HFFc6 (cell line): ENCODE data around the gene AHCYL1. TPM values are rescaled to one million over a fixed set of nuclear protein-coding genes. Genes with fewer than 3 reads are reported as not detected.

Experiments
- DNase-seq: peaks from one replicate; pipeline ENCODE4 v3.0.0-alpha.2; 2018
- H3K27ac Mint-ChIP-seq: 2 replicates; pipeline ENCODE4 v1.8.0; 2020; ENCODE audit warnings: mild to moderate bottlenecking, mixed read lengths
- H3K27me3 Mint-ChIP-seq: 2 replicates; pipeline ENCODE4 v1.8.0; 2021; ENCODE audit warnings: mild to moderate bottlenecking, moderate library complexity, mixed read lengths; ENCODE audit not compliant: insufficient read depth
- H3K36me3 Mint-ChIP-seq: 2 replicates; pipeline ENCODE4 v1.8.0; 2021; ENCODE audit warnings: low read depth, mixed read lengths
- H3K4me1 Mint-ChIP-seq: 2 replicates; pipeline ENCODE4 v1.8.0; 2020; ENCODE audit warnings: low read depth, mixed read lengths
- H3K4me3 Mint-ChIP-seq: 2 replicates; pipeline ENCODE4 v1.8.0; 2020; ENCODE audit warnings: mild to moderate bottlenecking, moderate library complexity, mixed read lengths
- H3K9me3 Mint-ChIP-seq: 2 replicates; pipeline ENCODE4 v1.8.0; 2020; ENCODE audit warnings: mild to moderate bottlenecking, mixed read lengths
- total RNA-seq, 6 experiments: library from RNA; stranded (reverse); fragmentation: NEBNext Ultra II Directional; extraction: Animal tissue kit (Norgen Biotek cat#: 25700); gene quantifications; 2 replicates in 1 of 6; 3 replicates in 5 of 6; pipeline ENCODE4 v1.2.3, GENCODE V29; 2021
- TF ChIP-seq, protein P1 (sequence below): fragments of 200-600 bp; sonication (generic); IDR thresholded peaks from 2 replicates; pipeline ENCODE4 v1.5.0; 2021; ENCODE audit warnings: antibody characterized with exemption, mild to moderate bottlenecking

AHCYL1 gene
- total RNA-seq, 6 experiments from 2014 or later = 73.4 to 87.1 (median 74.7) TPM

DNA sequence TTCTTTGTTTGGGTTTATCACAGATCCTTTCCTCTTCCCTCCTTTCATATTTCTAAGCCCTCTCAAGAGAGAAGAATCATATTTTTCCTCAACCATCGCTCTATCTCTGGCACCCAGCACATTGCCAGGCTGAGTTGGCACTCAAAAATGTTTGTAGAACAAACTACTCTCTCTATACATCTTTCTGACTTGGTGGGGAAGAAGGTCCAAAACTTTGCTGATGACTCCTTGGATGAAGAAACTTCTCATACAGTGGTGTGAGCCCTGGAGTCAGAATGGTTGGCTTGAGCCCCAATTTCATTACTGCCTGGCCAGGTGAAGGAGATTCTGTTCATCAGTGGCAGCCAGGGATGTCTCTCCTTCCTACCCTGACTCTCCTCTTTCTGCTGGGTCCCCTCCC is 74.0 kb downstream of the AHCYL1 start:
- Mint-ChIP-seq H3K27me3 (peaks cover 3% of the 10 kb centered on the region), H3K4me1 (peaks cover 81% of the 10 kb centered on the region), H3K27ac (peak overlapping the region; percentile 90), H3K4me3 (peak overlapping the region; percentile 1; the same call in 1 of the 2 replicates), H3K36me3 (peaks cover 45% of the 10 kb centered on the region), H3K9me3 (no peaks in the 10 kb centered on the region)
- TF ChIP-seq, protein P1, sequence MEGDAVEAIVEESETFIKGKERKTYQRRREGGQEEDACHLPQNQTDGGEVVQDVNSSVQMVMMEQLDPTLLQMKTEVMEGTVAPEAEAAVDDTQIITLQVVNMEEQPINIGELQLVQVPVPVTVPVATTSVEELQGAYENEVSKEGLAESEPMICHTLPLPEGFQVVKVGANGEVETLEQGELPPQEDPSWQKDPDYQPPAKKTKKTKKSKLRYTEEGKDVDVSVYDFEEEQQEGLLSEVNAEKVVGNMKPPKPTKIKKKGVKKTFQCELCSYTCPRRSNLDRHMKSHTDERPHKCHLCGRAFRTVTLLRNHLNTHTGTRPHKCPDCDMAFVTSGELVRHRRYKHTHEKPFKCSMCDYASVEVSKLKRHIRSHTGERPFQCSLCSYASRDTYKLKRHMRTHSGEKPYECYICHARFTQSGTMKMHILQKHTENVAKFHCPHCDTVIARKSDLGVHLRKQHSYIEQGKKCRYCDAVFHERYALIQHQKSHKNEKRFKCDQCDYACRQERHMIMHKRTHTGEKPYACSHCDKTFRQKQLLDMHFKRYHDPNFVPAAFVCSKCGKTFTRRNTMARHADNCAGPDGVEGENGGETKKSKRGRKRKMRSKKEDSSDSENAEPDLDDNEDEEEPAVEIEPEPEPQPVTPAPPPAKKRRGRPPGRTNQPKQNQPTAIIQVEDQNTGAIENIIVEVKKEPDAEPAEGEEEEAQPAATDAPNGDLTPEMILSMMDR = no peak
- no peak for DNase-seq

DNA sequence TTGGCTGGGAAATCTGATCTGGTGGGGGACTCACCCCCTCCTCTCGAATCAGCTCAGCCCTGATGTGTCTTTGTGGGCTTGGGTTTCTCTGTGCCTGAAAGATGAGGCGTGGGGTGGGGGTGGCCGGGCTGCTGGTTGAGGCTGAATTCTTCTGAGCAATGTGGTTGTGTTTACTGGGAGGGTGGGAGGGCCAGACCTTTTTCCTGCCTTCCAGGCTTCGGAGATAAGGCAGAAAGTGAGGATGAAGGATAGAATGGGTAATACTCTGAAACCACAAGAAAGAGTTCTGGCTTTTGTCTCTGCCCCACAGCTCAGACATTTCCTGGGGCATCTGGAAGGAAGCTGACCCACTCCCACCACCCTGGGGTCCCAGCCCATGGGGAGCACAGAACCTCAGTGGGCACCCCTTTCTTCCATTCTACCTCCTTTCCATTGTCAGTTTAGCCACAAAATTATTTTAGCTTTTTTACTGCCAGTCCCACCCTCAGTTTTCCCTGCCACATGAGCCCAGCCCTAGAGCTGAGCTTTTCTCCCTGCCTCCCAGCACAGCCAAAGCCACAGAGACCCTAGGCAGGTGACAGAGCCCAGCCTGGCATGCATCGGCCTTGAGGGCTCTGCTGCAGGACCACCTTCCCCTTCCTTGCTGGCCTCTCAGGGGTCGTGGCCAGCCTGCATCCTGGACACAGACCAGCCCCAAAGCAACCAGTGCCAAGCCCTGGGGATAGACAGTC is 74.7 kb downstream of the AHCYL1 start:
- peaks cover 5% of the 10 kb centered on the region for H3K27me3 Mint-ChIP-seq
- H3K4me1 Mint-ChIP-seq = peaks cover 73% of the 10 kb centered on the region

DNA sequence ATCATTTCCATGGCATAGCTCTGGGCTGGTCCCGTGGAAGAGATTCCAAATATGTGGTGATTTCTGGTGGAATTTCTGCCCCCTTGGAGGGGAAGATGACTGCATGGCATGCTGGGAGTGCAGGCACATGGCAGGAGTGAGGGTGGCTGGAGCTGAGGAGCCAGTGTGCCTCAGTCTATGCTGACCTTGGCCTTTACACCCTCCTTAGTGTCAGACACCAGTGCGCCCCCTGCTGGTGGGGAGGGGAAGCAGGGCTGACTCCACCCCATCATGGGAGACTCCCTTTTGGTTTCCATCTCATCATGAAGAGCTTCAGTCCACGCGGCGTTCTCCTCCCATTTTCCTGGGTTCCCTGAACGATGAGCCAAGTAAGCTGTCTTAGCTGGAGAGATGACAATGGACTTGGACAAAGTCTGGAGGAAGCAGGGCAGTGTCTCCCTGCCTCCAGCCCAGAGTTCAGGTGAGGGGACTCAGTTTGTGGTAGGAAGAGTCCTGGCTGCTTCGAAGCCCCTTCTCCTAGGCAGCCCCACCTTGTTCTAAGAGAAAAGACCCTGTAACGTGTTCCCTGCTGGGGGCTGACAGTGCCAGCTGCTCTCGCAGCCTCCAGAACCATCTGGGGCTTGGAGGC is 75.6 kb downstream of the AHCYL1 start:
- Mint-ChIP-seq H3K27me3 (peaks cover 5% of the 10 kb centered on the region), H3K36me3 (peaks cover 37% of the 10 kb centered on the region), H3K27ac (peak overlapping the region; percentile 22; the same call in 1 of the 2 replicates), H3K4me3 (no peak overlapping the region), H3K9me3 (no peaks in the 10 kb centered on the region), H3K4me1 (peaks cover 65% of the 10 kb centered on the region)
- DNase-seq = no peak
- TF ChIP-seq, protein P1 = peak; percentile 92

More for the DNA sequence above, 74.7 kb downstream of the AHCYL1 start:
- Mint-ChIP-seq H3K27ac (peak overlapping the region; percentile 90; the same call in 1 of the 2 replicates), H3K36me3 (peaks cover 38% of the 10 kb centered on the region), H3K4me3 (no peak overlapping the region), H3K9me3 (no peaks in the 10 kb centered on the region)
- TF ChIP-seq, protein P1 = no peak
- no peak for DNase-seq

GRCh38 chr1:110060662-110061060 is 76.1 kb downstream of the AHCYL1 start:
- no peak overlapping the region for H3K4me3 Mint-ChIP-seq
- H3K27me3 Mint-ChIP-seq = peaks cover 5% of the 10 kb centered on the region
- DNase-seq = no peak
- H3K27ac Mint-ChIP-seq = no peak overlapping the region
- H3K36me3 Mint-ChIP-seq = peaks cover 32% of the 10 kb centered on the region
- TF ChIP-seq, protein P1 = no peak
- no peaks in the 10 kb centered on the region for H3K9me3 Mint-ChIP-seq
- peaks cover 63% of the 10 kb centered on the region for H3K4me1 Mint-ChIP-seq

- no peak overlapping the region; the same call in 1 of the 2 replicates for H3K27ac Mint-ChIP-seq
- peaks cover 5% of the 10 kb centered on the region for H3K27me3 Mint-ChIP-seq
- peaks cover 25% of the 10 kb centered on the region for H3K36me3 Mint-ChIP-seq
- no peaks in the 10 kb centered on the region for H3K9me3 Mint-ChIP-seq
- H3K4me3 Mint-ChIP-seq = no peak overlapping the region
- TF ChIP-seq, protein P1 = no peak
- no peak for DNase-seq
- H3K4me1 Mint-ChIP-seq = peaks cover 63% of the 10 kb centered on the region
Measured at GRCh38 chr1:110061341-110061740, 76.8 kb downstream of the AHCYL1 start.
